GM19035 (cell line): Measurements from ENCODE around the gene TMEM60.
"Not testable (repeated sequence)": the region's sequence is repeated elsewhere in the genome, so short reads cannot be mapped to it uniquely, and the experiment has no call there.

Source experiments
- ATAC-seq: cut with Tn5 transposase; IDR thresholded peaks from one replicate; pipeline ENCODE4 v1.9.1; 2021; ENCODE audit not compliant: unreplicated experiment

TMEM60 gene

GRCh38 chr7:77798394-77799077, at the start of gene TMEM60, which contains the start of gene PHTF2:
TMEM60 (minus strand) TSS chr7:77798434; CDS start chr7:77794373, 4,061 bp downstream.
PHTF2 (plus strand) TSS chr7:77798773.
- ATAC-seq: peak; percentile 91

GRCh38 chr7:77846317-77847092, 48.3 kb upstream of the TMEM60 start:
- no peak for ATAC-seq

- no peak for ATAC-seq
Measured at GRCh38 chr7:77843194-77843593, 45.0 kb upstream of the TMEM60 start.

GRCh38 chr7:77839919-77840318, 41.7 kb upstream of the TMEM60 start:
- no peak for ATAC-seq

GRCh38 chr7:77838929-77839491, 40.8 kb upstream of the TMEM60 start:
- ATAC-seq: no peak

- no peak for ATAC-seq
Measured at GRCh38 chr7:77837966-77838365, 39.7 kb upstream of the TMEM60 start.

GRCh38 chr7:77837275-77837674, 39.0 kb upstream of the TMEM60 start:
- ATAC-seq: no peak

- not testable (repeated sequence) for ATAC-seq
Measured at GRCh38 chr7:77836425-77836824, 38.2 kb upstream of the TMEM60 start.

GRCh38 chr7:77833136-77833535, 34.9 kb upstream of the TMEM60 start:
- ATAC-seq: no peak

- ATAC-seq: no peak
Measured at GRCh38 chr7:77831953-77832352, 33.7 kb upstream of the TMEM60 start.

- no peak for ATAC-seq
Measured at GRCh38 chr7:77831481-77831880, 33.2 kb upstream of the TMEM60 start.

- ATAC-seq: no peak
Measured at GRCh38 chr7:77830649-77831355, 32.6 kb upstream of the TMEM60 start.

GRCh38 chr7:77827999-77828398, 29.8 kb upstream of the TMEM60 start:
- ATAC-seq: no peak

GRCh38 chr7:77826300-77826699, 28.1 kb upstream of the TMEM60 start:
- no peak for ATAC-seq

- ATAC-seq: no peak
Measured at GRCh38 chr7:77825131-77825530, 26.9 kb upstream of the TMEM60 start.

- ATAC-seq: no peak
Measured at GRCh38 chr7:77824636-77825035, 26.4 kb upstream of the TMEM60 start.

GRCh38 chr7:77823787-77824186, 25.6 kb upstream of the TMEM60 start:
- no peak for ATAC-seq

GRCh38 chr7:77822269-77822668, 24.0 kb upstream of the TMEM60 start:
- ATAC-seq: no peak

- no peak for ATAC-seq
Measured at GRCh38 chr7:77820967-77821366, 22.7 kb upstream of the TMEM60 start.

- no peak for ATAC-seq
Measured at GRCh38 chr7:77819021-77819420, 20.8 kb upstream of the TMEM60 start.

GRCh38 chr7:77813180-77813579, 14.9 kb upstream of the TMEM60 start:
- ATAC-seq: no peak
